Choroid plexus epithelial cell (primary cell): ENCODE measurements around the gene MYCBP2.

ENCODE experiments used
- DNase-seq: peaks from one replicate; pipeline ENCODE4 v3.0.0-alpha.2; 2010; ENCODE audit warnings: low read depth
- H3K4me3 ChIP-seq: 2 replicates; pipeline ENCODE4 v1.5.1; 2011; ENCODE audit warnings: low read depth, mild to moderate bottlenecking, control low read depth, low read length, moderate library complexity
- CTCF ChIP-seq: conservative IDR thresholded peaks from 2 replicates; pipeline ENCODE4 v1.5.1; 2011; ENCODE audit warnings: low read depth, mild to moderate bottlenecking, control low read depth, inconsistent platforms, low read length, moderate library complexity

The MYCBP2 gene

GRCh38 chr13:77093735-77094134 is 233.2 kb downstream of the MYCBP2 start:
- DNase-seq, result no peak
- TF ChIP-seq CTCF, result no peak
- no peak overlapping the region for H3K4me3 ChIP-seq

- no peak for DNase-seq
- no peak for TF ChIP-seq CTCF
- no peak overlapping the region for H3K4me3 ChIP-seq
Measured at GRCh38 chr13:77084755-77085154, 242.1 kb downstream of the MYCBP2 start.

GRCh38 chr13:77079902-77080413 is 246.9 kb downstream of the MYCBP2 start:
- DNase-seq, result peak; percentile 10
- no peak overlapping the region for H3K4me3 ChIP-seq
- no peak for TF ChIP-seq CTCF

- TF ChIP-seq CTCF, result no peak
Measured at GRCh38 chr13:77067519-77067918, 259.4 kb downstream of the MYCBP2 start.

GRCh38 chr13:77065461-77066147 is 261.3 kb downstream of the MYCBP2 start:
- no peak for DNase-seq
- no peak for TF ChIP-seq CTCF
- no peak overlapping the region for H3K4me3 ChIP-seq

More at GRCh38 chr13:77067519-77067918, 259.4 kb downstream of the MYCBP2 start:
- no peak overlapping the region for H3K4me3 ChIP-seq
- no peak for DNase-seq

- H3K4me3 ChIP-seq, result no peak overlapping the region
- DNase-seq, result peak; percentile 5
- TF ChIP-seq CTCF, result no peak
Measured at GRCh38 chr13:77062097-77062496, 264.8 kb downstream of the MYCBP2 start.

- no peak for DNase-seq
- H3K4me3 ChIP-seq, result no peak overlapping the region
- no peak for TF ChIP-seq CTCF
Measured at GRCh38 chr13:77061362-77061761, 265.5 kb downstream of the MYCBP2 start.
